Hypothalamus (tissue), 51 donors: ENCODE measurements around the gene NOP9.
"Not testable (repeated sequence)": the region's sequence is repeated elsewhere in the genome, so short reads cannot be mapped to it uniquely, and the experiment has no call there.

Source experiments
- DNase-seq, 51 donors: peaks; one replicate each; lab custom pipeline; 2025; lab: John Stamatoyannopoulos, UW

Gene NOP9

GRCh38 chr14:24339284-24340151 is 39.9 kb downstream of the NOP9 start, which contains the start of gene RIPK3:
RIPK3 (minus strand) TSS chr14:24339991; CDS start chr14:24339826, 165 bp downstream.
- no peak for DNase-seq

- DNase-seq, result no peak
Measured at GRCh38 chr14:24340606-24341005, 41.0 kb downstream of the NOP9 start.

GRCh38 chr14:24342889-24343288 is 43.2 kb downstream of the NOP9 start:
- DNase-seq, result no peak

- DNase-seq, result no peak
Measured at GRCh38 chr14:24343795-24344660, 44.4 kb downstream of the NOP9 start.

- no peak for DNase-seq
Measured at GRCh38 chr14:24347134-24347533, 47.5 kb downstream of the NOP9 start.

- no peak for DNase-seq
Measured at GRCh38 chr14:24348186-24348585, 48.5 kb downstream of the NOP9 start.

GRCh38 chr14:24349742-24350141 is 50.1 kb downstream of the NOP9 start:
- DNase-seq, result no peak

- DNase-seq, result no peak
Measured at GRCh38 chr14:24351517-24351916, 51.9 kb downstream of the NOP9 start.

- no peak for DNase-seq
Measured at GRCh38 chr14:24353559-24354481, 54.2 kb downstream of the NOP9 start.

GRCh38 chr14:24354482-24354825 is 54.8 kb downstream of the NOP9 start:
- not testable (repeated sequence) for DNase-seq

- DNase-seq, result no peak
Measured at GRCh38 chr14:24355009-24355408, 55.4 kb downstream of the NOP9 start.

- no peak for DNase-seq
Measured at GRCh38 chr14:24356208-24356607, 56.6 kb downstream of the NOP9 start.
